ENCODE data around the gene CFAP251. TPM values are rescaled to one million over a fixed set of nuclear protein-coding genes. Genes with fewer than 3 reads are reported as not detected.
A peak's percentile ranks its signal among the peaks of the same experiment; 100 is the strongest.

The CFAP251 gene
- total RNA-seq, 1 donor from 2014 or later = 1.2 TPM

GRCh38 chr12:122024132-122024785, 105.9 kb downstream of the CFAP251 start:
- H3K27ac Mint-ChIP-seq = peak overlapping the region; percentile 89
- H3K4me3 Mint-ChIP-seq = peak overlapping the region; percentile 83
- ChIA-PET CTCF (interaction anchor here (2.1 kb wide), 1 partner anchor 106 kb away, joined by 15 read pairs; the partner anchor contains the start of gene CFAP251), POLR2A (interaction anchor here (0.6 to 11.7 kb wide), 12 partner anchors 8 to 230 kb away, joined by 3 to 216 read pairs (median 6); partner anchors contain the start of genes CFAP251 and MLXIP)
- H3K27me3 Mint-ChIP-seq = peaks cover 2% of the 10 kb centered on the region
- TF ChIP-seq CTCF (IDR thresholded peaks at IDR 0.05) = no peak
- ATAC-seq (ENCODE audit: low read depth) (peak; percentile 32), DNase-seq (no peak)
- H3K4me1 Mint-ChIP-seq = peaks cover 64% of the 10 kb centered on the region
- H3K9me3 Mint-ChIP-seq = no peaks in the 10 kb centered on the region
- intact Hi-C loops (cut with micrococcal nuclease) = loop anchor here (1.0 to 5.0 kb wide), 8 partner anchors 20 to 557 kb away; partner anchors contain the start of genes CFAP251, MLXIP, ORAI1 and SETD1B
- peaks cover 8% of the 10 kb centered on the region for H3K36me3 Mint-ChIP-seq (ENCODE audit: low read depth)

DNA sequence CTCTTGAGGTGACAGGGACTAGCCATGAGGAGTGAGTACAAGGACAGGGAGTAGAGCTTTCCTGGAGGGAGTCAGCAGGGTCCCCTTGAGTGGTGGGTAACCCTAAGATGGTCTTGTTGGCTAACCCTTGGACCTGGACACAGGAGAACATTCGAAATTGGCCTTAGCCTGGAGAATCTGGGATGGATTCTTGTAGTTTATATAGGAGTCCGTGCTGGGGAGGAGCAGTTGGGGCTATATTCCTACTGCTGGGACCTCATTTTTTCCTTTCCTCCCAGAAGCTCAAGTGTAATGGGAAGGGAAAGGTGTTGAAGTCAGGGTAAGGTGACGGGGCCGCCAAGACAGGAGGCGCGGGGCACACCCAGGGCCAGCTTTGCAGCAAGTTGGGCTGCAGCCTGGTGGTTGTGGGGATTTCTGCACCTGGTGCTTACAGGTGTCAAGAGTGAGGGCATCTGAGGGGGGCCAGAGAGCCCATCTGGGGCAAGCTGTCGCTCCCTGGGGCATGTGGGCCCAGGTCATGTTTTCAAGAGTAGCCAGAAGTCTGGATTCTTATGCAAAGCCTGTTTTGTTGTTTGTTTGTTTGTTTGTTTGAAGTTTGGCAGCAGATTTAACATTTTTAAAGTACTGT, 108.4 kb downstream of the CFAP251 start:
- intact Hi-C loops (cut with micrococcal nuclease) = loop anchor here (5.0 kb wide), 2 partner anchors 35 to 235 kb away; partner anchors contain the start of gene RHOF
- H3K4me3 Mint-ChIP-seq = peak overlapping the region; percentile 58
- H3K27me3 Mint-ChIP-seq = peaks cover under 1% of the 10 kb centered on the region
- ChIA-PET POLR2A (interaction anchor here (0.6 to 11.7 kb wide), 7 partner anchors 20 to 626 kb away, joined by 3 to 216 read pairs (median 5); partner anchors contain the start of gene MLXIP), CTCF (interaction anchor here (0.9 to 4.7 kb wide), 3 partner anchors 21 to 110 kb away, joined by 3 to 42 read pairs (median 4); partner anchors contain the start of gene CFAP251)
- no peaks in the 10 kb centered on the region for H3K9me3 Mint-ChIP-seq
- DNase-seq = no peak
- no peak for TF ChIP-seq CTCF (IDR thresholded peaks at IDR 0.05)
- no peak for ATAC-seq (ENCODE audit: low read depth)
- peaks cover 79% of the 10 kb centered on the region for H3K4me1 Mint-ChIP-seq
- peak overlapping the region; percentile 68 for H3K27ac Mint-ChIP-seq
- peaks cover 11% of the 10 kb centered on the region for H3K36me3 Mint-ChIP-seq (ENCODE audit: low read depth)

- Mint-ChIP-seq H3K27me3 (no peaks in the 10 kb centered on the region), H3K4me3 (peak overlapping the region; percentile 69), H3K36me3 (ENCODE audit: low read depth) (peaks cover 8% of the 10 kb centered on the region), H3K27ac (peak overlapping the region; percentile 81), H3K4me1 (peaks cover 84% of the 10 kb centered on the region), H3K9me3 (no peaks in the 10 kb centered on the region)
- no peak for TF ChIP-seq CTCF (IDR thresholded peaks at IDR 0.05)
- POLR2A ChIA-PET = interaction anchor here (0.7 to 11.7 kb wide), 6 partner anchors 21 to 1737 kb away, joined by 3 to 216 read pairs (median 6); partner anchors contain the start of gene CFAP251
- CTCF ChIA-PET = interaction anchor here (0.5 to 4.7 kb wide), 7 partner anchors 9 to 111 kb away, joined by 3 to 42 read pairs (median 4); partner anchors contain the start of gene CFAP251
- DNase-seq = no peak
- intact Hi-C loops (cut with micrococcal nuclease) = loop anchor here (5.0 kb wide), 2 partner anchors 36 to 236 kb away; partner anchors contain the start of gene RHOF
- ATAC-seq (ENCODE audit: low read depth) = no peak
These were observed 109.9 kb downstream of the CFAP251 start for GRCh38 chr12:122028165-122028904.

DNA sequence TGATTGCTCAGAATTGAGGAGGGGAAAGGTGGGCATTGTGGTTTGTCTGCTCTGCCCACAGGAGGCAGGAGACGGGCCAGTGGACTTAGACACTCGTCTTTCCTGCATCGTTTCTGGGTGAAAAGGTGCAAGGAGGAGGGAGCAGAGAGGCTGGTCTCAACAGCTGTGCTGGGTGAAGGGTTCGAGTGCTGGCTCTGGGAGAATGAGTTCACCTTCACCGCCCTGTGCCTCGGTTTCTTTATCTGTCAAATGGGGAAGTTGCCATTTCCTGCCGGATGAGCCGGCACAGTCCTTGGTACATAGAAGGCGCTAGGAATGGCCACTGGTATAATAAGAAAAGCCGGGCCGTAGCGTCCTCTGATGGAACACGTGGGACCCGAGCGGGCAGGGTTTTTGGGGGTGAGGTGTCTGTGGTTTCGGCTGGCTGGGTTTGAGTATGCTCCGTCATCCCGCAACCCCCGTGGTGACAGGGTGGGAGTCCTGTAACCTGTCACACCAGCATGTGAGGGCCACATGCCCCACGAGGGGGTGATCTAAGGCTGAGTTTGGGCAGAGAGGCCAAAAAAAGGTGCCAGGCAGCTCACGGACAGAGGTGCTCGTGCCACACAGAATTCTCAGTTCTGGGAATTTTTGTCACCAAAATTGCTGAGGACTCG, 110.6 kb downstream of the CFAP251 start:
- H3K9me3 Mint-ChIP-seq = no peaks in the 10 kb centered on the region
- no peaks in the 10 kb centered on the region for H3K27me3 Mint-ChIP-seq
- H3K36me3 Mint-ChIP-seq (ENCODE audit: low read depth) = peaks cover 13% of the 10 kb centered on the region
- DNase-seq (no peak), ATAC-seq (ENCODE audit: low read depth) (peak; percentile 49)
- CTCF ChIA-PET = interaction anchor here (0.7 to 4.7 kb wide), 5 partner anchors 23 to 325 kb away, joined by 3 to 42 read pairs (median 4); partner anchors contain the start of gene CFAP251
- peak overlapping the region; percentile 69 for H3K4me3 Mint-ChIP-seq
- H3K4me1 Mint-ChIP-seq = peaks cover 84% of the 10 kb centered on the region
- peak overlapping the region; percentile 81 for H3K27ac Mint-ChIP-seq
- intact Hi-C loops (cut with micrococcal nuclease) = loop anchor here (5.0 kb wide), 2 partner anchors 37 to 237 kb away; partner anchors contain the start of gene RHOF
- POLR2A ChIA-PET = interaction anchor here (7.6 to 11.7 kb wide), 2 partner anchors 22 to 38 kb away, joined by 86 to 216 read pairs; no protein-coding TSS in a partner anchor
- no peak for TF ChIP-seq CTCF (IDR thresholded peaks at IDR 0.05)

Data from activated B cell treated with CpG ODN at 0.5 μM for 24 hours (primary cell).